Activated CD8-positive, alpha-beta memory T cell treated with anti-CD3 and anti-CD28 coated beads, Interleukin-2, amount 10 ng/mL, durations not matched to agents 7 days and 5 days (primary cell): ENCODE data around the gene CPZ. TPM values are rescaled to one million over a fixed set of nuclear protein-coding genes. Genes with fewer than 3 reads are reported as not detected.

Source experiments
- ATAC-seq: fragments of 150-1000 bp; cut with Tn5 transposase; one replicate; pipeline ENCODE4 v1.10.0; 2021; ENCODE audit warnings: moderate library complexity
- CTCF ChIA-PET: fragments of 350-600 bp; sonication (Branson Sonifier 250); formaldehyde crosslinking; loops from one replicate; lab custom pipeline; 2021; ENCODE audit warnings: antibody characterized with exemption; lab: Charles Lee
- DNase-seq: peaks from one replicate; pipeline ENCODE4 v3.0.0-alpha.2; 2020
- H3K27ac Mint-ChIP-seq: one replicate; pipeline ENCODE4 v1.8.0; 2021; ENCODE audit warnings: mild to moderate bottlenecking, mixed read lengths
- H3K27me3 Mint-ChIP-seq: one replicate; pipeline ENCODE4 v1.8.0; 2021; ENCODE audit warnings: mixed read lengths
- H3K36me3 Mint-ChIP-seq: one replicate; pipeline ENCODE4 v1.8.0; 2021; ENCODE audit warnings: mild to moderate bottlenecking, mixed read lengths
- H3K4me1 Mint-ChIP-seq: one replicate; pipeline ENCODE4 v1.8.0; 2021; ENCODE audit warnings: mixed read lengths
- H3K4me3 Mint-ChIP-seq: one replicate; pipeline ENCODE4 v1.8.0; 2021; ENCODE audit warnings: mild to moderate bottlenecking, moderate library complexity, mixed read lengths
- H3K9me3 Mint-ChIP-seq: one replicate; pipeline ENCODE4 v1.8.0; 2022; ENCODE audit warnings: low read depth, mixed read lengths
- total RNA-seq, 2 experiments: library from RNA; stranded (reverse); gene quantifications; one replicate each; pipeline ENCODE4 v1.2.3, GENCODE V29; 2021

Gene CPZ
- total RNA-seq, 2 experiments from 2014 or later: not detected

DNA sequence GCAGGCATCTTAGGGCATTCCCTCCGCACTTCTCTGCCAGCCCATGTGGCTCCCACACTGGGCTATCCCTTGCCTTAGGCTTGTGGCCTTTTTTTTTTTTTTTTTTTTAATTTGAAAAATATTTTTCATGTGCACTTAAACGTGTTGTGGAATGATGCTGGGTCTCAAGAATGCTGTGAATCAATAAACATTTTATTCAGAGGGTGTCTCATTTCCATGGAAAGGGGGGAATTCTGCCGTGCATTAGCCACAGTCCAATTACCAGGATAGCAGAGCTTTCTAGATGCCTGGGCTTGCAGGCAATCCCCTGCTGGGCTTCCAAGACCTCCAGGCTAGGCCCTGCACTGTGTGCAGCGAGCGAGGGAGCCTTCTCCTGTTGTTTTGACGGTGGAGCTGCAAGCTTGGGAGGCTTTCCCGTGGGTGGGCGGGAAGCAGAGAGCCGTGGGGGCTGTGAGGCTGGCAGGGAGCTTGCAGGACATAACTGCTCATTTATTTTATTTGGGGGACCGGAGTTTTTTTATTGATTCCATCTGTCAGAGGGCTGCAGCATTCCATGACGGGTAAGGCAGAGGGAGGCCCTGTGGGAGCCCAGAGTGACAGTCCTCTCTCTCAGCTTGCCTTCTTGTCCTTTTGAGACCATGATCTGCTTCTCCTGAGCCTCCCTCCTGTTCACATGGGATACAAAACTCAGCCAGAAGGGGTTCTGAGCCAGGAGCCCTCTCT is 2.6 kb upstream of the CPZ start:
- Mint-ChIP-seq H3K9me3 (no peaks in the 10 kb centered on the region), H3K36me3 (no peaks in the 10 kb centered on the region), H3K27me3 (peaks cover 27% of the 10 kb centered on the region), H3K4me3 (no peak overlapping the region), H3K27ac (no peak overlapping the region), H3K4me1 (no peaks in the 10 kb centered on the region)
- CTCF ChIA-PET: interaction anchor here (1.1 kb wide), 1 partner anchor 121 kb away, joined by 5 read pairs; no protein-coding TSS in a partner anchor
- DNase-seq (no peak), ATAC-seq (no peak)

DNA sequence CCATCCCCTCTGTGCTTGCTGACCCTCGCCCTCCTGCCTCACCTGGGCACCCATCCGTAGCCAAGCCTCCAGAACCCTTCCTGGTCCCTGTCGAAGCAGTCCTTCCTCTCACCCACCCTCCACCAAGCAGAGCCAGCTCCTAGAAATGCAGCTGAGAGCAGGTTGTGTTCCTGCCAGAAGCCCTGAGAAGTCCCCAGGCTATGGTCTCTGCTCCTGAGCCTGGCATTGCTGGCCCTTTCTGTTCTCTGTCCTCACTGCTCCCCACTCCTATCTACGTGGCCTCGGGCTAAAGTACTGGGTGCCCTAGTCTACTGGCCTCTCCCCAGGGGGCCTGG is 2.1 kb upstream of the CPZ start:
- ATAC-seq: no peak
- no peak overlapping the region for H3K4me3 Mint-ChIP-seq
- no peaks in the 10 kb centered on the region for H3K4me1 Mint-ChIP-seq
- H3K27ac Mint-ChIP-seq: no peak overlapping the region
- DNase-seq: no peak
- peaks cover 27% of the 10 kb centered on the region for H3K27me3 Mint-ChIP-seq
- CTCF ChIA-PET: no interaction called here
- H3K36me3 Mint-ChIP-seq: no peaks in the 10 kb centered on the region
- no peaks in the 10 kb centered on the region for H3K9me3 Mint-ChIP-seq

DNA sequence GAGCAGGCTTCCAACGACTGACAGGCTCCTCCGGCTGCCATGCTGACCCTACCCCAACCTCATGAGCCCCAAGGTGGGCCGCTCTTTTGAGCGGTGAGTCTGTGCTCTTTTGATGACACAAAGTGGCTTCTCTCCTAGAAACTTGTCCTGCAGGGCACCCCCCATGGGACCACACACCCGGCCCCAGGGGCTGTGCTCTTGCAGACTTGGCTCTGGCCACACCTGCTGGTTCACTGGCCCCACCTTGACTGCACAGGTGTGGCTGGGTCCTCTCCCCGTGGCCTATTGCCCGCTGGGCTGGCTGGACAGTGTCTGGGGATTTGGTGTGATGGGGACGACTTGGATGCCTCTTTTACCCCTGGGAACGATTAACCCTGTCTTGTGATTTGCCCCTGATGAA is 1.5 kb upstream of the CPZ start:
- Mint-ChIP-seq H3K4me1 (no peaks in the 10 kb centered on the region), H3K27ac (no peak overlapping the region), H3K4me3 (no peak overlapping the region), H3K36me3 (no peaks in the 10 kb centered on the region), H3K27me3 (peaks cover 27% of the 10 kb centered on the region), H3K9me3 (no peaks in the 10 kb centered on the region)
- DNase-seq (no peak), ATAC-seq (no peak)
- CTCF ChIA-PET: interaction anchor here (1.8 kb wide), 1 partner anchor 122 kb away, joined by 4 read pairs; no protein-coding TSS in a partner anchor

DNA sequence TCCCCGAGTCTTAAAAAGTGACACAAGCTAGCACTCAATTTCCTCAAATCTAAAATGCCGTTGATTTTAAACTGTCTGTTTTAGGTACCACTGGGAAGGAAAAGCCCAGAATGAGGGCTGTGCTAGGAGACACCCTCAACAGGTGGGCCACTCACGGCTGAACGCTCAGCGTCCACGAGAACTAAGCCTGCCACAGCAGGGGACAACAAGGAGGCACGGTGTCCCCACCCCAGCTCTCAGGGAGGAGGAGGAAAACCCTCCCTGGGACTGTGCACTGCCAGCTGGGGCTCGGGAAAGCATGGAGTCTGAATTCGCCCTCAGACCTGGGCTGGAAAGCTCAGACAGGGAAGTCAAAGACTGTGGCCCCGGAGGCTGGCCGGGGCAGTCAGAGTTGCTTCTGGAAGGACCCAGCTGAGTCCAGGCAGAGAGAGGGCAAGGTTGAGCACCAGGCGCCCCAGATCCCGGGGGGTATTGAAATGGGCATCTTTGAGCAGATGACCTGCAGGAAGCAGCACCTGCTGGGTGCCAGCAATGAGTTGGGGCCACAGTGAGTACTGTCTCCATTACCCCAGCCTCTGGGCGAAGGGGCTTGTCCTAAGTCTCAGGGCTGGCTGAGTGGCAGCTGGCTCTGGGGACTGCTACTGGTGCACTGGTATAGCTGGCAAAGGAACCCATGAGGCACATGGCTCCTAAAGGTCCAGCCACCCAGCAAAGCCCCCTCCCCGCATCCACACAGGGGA is 769 bp upstream of the CPZ start:
- H3K27ac Mint-ChIP-seq: no peak overlapping the region
- H3K4me1 Mint-ChIP-seq: no peaks in the 10 kb centered on the region
- CTCF ChIA-PET: interaction anchor here (1.8 kb wide), 1 partner anchor 123 kb away, joined by 4 read pairs; no protein-coding TSS in a partner anchor
- peaks cover 27% of the 10 kb centered on the region for H3K27me3 Mint-ChIP-seq
- H3K36me3 Mint-ChIP-seq: no peaks in the 10 kb centered on the region
- no peak for DNase-seq
- ATAC-seq: no peak
- H3K9me3 Mint-ChIP-seq: no peaks in the 10 kb centered on the region
- H3K4me3 Mint-ChIP-seq: no peak overlapping the region

DNA sequence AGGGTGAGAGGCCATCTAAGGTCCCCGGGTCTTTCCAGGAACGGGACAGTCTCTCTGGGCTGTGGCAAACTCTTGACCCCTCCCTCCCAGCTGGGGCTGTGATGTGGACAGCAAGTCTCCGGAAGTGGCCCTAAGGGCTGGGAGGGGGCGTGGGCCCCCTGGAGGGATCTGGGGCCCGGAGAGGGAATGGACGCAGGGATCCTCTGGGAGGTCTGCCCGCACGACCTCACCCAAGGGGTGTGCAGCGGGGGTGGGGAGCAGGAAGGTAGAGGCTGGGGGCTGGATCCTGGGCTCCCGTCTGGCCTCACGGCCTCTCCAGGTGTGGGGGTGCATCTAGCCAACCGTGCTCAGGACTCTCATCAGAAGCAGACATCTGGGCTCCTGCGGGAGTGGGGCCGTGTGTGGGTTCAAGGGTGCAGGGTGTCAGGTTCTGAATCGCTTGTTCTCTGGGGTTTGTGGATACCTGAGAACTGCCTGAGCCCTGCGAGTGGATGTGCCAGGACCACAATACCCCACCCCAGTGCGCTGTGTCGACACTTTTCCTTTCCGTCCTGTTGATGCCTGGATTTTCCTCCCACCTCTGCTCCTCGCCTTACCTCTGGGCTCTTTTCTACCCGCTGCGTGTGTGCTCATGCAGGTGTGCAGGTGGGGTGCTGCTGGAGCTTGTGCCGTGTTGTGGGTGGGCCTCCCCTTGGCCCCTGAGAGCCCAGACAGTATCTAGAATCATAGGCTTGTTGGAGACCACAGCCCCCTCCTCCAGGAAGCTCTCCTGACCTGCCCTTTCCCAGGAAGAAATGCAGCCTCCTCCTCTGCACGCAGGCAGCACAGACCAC is 915 bp downstream of the CPZ start:
- no peak for ATAC-seq
- DNase-seq: no peak
- no peaks in the 10 kb centered on the region for H3K36me3 Mint-ChIP-seq
- H3K27ac Mint-ChIP-seq: no peak overlapping the region
- H3K4me3 Mint-ChIP-seq: no peak overlapping the region
- no peaks in the 10 kb centered on the region for H3K9me3 Mint-ChIP-seq
- H3K27me3 Mint-ChIP-seq: peaks cover 27% of the 10 kb centered on the region
- peaks cover under 1% of the 10 kb centered on the region for H3K4me1 Mint-ChIP-seq
- CTCF ChIA-PET: no interaction called here

DNA sequence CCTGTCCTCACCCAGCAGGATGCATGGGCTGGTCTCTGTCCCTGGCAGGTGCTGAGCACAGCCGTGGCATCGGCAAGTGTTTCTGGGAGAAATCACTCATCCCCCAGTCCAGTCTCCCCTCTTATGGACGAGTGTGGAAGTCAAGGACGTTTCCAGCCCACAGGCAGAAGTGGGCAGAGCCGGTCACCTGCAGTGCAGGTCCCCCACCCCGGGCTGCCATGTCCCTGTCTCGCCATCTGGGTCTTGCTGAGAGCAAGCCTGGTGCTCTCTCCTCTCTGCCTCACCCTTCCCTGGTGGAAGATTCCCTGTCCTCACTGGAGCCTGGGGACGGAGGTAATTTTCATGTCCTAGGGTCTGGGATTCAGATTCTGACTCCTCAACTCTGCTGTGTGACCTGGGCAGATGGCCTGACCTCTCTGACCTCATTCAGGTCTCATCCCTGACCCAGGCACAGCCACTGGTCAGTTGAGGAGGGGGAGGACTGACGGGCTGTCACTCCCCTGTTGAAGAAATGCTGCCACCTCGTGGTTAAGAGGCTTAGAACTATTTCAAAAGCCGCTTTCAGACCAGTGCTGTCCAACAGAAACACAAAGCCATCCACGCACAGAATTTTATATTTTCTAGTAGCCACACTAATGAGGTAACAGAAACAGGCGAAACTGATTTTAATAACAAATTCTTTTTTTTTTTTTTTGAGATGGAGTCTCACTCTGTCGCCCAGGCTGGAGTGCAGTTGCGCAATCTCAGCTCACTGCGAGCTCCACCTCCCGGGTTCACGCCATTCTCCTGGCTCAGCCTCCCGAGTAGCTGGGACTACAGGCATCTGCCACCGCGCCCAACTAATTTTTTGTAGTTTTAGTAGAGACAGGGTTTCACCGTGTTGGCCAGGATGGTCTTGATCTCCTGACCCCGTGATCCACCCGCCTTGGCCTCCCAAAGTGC is 1.8 kb downstream of the CPZ start:
- no peak overlapping the region for H3K27ac Mint-ChIP-seq
- DNase-seq (peak; percentile 46), ATAC-seq (no peak)
- H3K36me3 Mint-ChIP-seq: no peaks in the 10 kb centered on the region
- H3K27me3 Mint-ChIP-seq: peaks cover 27% of the 10 kb centered on the region
- peaks cover 7% of the 10 kb centered on the region for H3K4me1 Mint-ChIP-seq
- no peak overlapping the region for H3K4me3 Mint-ChIP-seq
- CTCF ChIA-PET: no interaction called here
- no peaks in the 10 kb centered on the region for H3K9me3 Mint-ChIP-seq

DNA sequence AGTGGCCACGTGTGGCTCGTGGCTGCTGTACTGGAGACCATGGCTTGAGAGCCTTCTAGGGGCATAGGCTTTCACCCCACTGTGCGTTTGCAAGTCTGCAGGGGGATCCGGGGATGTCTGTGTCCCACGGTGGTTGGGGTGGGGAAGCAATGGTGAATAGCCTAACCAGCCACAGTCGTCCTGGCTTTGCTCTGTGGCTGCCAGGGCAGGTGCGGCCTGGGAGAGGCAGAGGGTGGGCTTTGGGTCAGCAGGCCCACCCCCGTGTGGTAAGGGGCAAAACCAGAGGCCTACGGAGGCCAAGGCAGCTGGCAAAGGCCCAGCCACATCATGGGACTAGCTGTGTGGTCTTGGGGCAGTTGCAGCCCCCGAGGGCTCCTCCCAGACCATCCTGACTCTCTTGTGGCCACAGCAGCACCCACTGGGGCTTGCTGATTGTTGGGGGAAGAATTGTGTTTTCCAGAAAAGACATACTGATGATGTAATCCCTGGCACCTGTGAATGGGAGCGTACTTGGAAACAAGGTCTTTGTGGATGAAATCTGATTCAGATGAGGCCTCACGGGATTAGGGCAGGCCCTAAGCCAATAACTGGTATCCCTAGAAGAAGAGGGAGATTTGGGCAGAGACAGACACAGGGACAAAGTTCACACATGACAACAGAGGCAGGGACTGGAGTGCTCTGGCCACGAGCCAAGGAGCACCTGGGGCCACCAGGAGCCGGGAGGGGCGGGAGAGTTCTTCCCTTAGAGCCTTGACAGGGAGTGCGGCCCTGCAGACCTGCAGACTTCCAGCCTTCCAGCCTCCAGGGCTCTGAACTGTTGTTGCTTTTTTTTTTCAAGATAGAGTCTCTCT is 2.9 kb downstream of the CPZ start:
- Mint-ChIP-seq H3K27me3 (peaks cover 27% of the 10 kb centered on the region), H3K4me1 (peaks cover 11% of the 10 kb centered on the region), H3K36me3 (no peaks in the 10 kb centered on the region), H3K27ac (no peak overlapping the region), H3K4me3 (no peak overlapping the region), H3K9me3 (no peaks in the 10 kb centered on the region)
- DNase-seq (no peak), ATAC-seq (no peak)
- CTCF ChIA-PET: no interaction called here

DNA sequence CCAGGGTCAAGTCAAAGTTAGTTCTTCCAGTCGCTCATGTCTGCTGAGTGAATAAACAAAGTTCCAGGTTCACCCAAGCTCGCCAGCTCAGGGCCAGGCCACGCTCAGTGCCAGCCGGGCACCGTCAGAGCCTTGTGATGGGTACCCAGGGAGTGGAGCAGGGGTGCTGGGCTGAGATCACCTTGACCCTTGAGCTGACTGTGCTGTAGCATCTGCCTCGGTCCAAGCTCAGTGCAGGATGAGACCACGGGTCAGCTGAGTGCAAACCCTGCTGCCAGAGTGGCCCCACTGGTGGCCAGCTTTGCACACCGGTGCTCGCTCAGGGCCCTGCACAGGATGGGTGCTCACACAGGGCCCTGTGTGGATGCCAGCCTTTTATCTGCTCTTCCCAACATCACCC is 4.3 kb downstream of the CPZ start:
- no peak overlapping the region for H3K27ac Mint-ChIP-seq
- no peak overlapping the region for H3K4me3 Mint-ChIP-seq
- no peaks in the 10 kb centered on the region for H3K36me3 Mint-ChIP-seq
- peaks cover 18% of the 10 kb centered on the region for H3K27me3 Mint-ChIP-seq
- CTCF ChIA-PET: interaction anchor here (0.6 kb wide), 1 partner anchor 128 kb away, joined by 3 read pairs; no protein-coding TSS in a partner anchor
- H3K9me3 Mint-ChIP-seq: no peaks in the 10 kb centered on the region
- peaks cover 11% of the 10 kb centered on the region for H3K4me1 Mint-ChIP-seq
- ATAC-seq (no peak), DNase-seq (no peak)

DNA sequence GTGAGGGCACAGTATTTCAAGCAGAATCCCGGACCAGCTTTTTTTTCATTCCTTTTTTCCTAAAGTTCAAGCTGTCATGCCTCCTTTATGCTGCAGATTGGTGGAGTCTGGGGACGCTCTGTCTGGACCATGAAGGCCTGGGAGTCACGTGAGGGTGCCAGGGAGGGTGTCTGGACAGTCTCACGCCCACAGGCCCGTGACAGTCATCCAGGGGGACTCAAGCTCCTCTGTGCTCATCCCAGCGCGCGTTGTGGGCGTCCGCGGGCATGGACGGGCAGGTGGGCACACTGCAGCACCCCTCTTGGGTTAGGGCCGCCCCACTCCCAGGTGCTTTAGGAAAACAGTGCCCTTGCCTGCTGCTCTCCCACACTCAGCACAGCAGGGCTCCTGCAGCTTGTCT is 4.8 kb downstream of the CPZ start:
- Mint-ChIP-seq H3K9me3 (no peaks in the 10 kb centered on the region), H3K4me3 (no peak overlapping the region), H3K27ac (no peak overlapping the region), H3K4me1 (peaks cover 11% of the 10 kb centered on the region), H3K27me3 (peaks cover 17% of the 10 kb centered on the region), H3K36me3 (no peaks in the 10 kb centered on the region)
- CTCF ChIA-PET: interaction anchor here (0.6 kb wide), 1 partner anchor 129 kb away, joined by 3 read pairs; no protein-coding TSS in a partner anchor
- no peak for ATAC-seq
- no peak for DNase-seq

DNA sequence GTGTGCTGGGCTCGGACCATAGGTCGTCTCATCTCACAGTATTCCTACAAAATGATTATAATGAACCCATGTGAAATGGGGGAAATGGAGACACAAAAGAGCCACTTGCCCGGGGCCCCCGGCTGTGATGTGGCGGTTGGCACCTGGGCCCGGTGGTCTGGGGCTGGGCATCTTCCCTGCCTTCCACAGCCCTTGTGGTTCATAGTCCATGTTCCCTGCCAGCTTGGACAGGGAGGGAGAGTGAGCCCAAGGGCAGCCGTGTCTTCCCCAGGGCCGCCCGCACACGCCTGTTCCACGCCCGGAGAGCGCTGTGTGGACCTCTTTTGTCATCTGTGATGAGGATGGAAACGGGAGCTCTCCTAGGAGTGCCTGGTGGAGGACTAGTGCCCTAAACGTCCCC is 5.2 kb downstream of the CPZ start:
- CTCF ChIA-PET: no interaction called here
- H3K9me3 Mint-ChIP-seq: no peaks in the 10 kb centered on the region
- peaks cover 11% of the 10 kb centered on the region for H3K4me1 Mint-ChIP-seq
- no peak overlapping the region for H3K4me3 Mint-ChIP-seq
- no peak overlapping the region for H3K27ac Mint-ChIP-seq
- DNase-seq (no peak), ATAC-seq (no peak)
- H3K36me3 Mint-ChIP-seq: no peaks in the 10 kb centered on the region
- H3K27me3 Mint-ChIP-seq: peaks cover 17% of the 10 kb centered on the region

DNA sequence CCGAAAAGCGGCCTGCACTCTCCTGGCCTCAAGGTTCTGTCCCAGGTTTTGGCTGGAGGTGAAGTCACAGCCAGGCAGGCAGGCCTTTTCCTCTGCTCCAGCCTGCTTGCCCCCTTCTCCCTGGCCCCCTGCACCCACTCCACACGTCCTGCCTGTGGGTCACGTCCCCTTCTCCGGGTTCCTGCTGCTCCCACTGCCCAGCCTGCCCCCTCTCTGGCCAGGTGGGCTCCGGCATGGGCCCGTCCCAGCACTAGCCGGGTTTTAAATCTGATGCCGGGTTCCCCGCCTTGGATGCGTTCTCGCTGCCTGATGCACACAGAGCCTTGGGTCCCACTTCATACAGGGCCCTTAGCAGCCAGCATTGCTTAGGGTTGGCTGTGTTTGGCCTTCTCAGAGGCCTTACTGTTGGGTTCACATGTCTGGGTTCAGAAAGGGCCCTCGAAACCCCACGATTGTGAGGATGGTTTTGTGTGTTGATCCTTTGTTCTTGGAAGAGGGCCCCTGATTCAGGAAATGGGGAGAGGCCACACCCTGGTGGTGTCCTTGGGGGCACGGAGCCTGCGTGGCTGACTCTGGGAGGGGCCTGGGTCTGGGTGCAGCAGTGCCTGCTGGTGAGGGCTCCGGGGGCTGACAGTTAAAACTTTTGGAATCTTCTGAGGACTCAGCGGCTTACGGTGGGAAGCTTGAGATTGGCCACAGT is 6.0 kb downstream of the CPZ start:
- no peak overlapping the region for H3K27ac Mint-ChIP-seq

More for the DNA sequence above, 6.0 kb downstream of the CPZ start:
- Mint-ChIP-seq H3K36me3 (no peaks in the 10 kb centered on the region), H3K27me3 (peaks cover 10% of the 10 kb centered on the region), H3K4me1 (peaks cover 11% of the 10 kb centered on the region), H3K4me3 (no peak overlapping the region), H3K9me3 (no peaks in the 10 kb centered on the region)
- ATAC-seq (no peak), DNase-seq (no peak)
- CTCF ChIA-PET: interaction anchor here (0.6 to 1.7 kb wide), 2 partner anchors 130 to 291 kb away, joined by 3 to 4 read pairs; no protein-coding TSS in a partner anchor
